MM.1S (cell line): ENCODE results near the gene GZMA.
"Not testable (repeated sequence)": the region's sequence is repeated elsewhere in the genome, so short reads cannot be mapped to it uniquely, and the experiment has no call there.

Experiments
- CTCF ChIP-seq: fragments of 300-600 bp; sonication (generic); IDR thresholded peaks from 2 replicates; pipeline ENCODE4 v1.5.1; 2016; ENCODE audit warnings: antibody characterized with exemption, low read length, mixed read lengths
- EZH2 ChIP-seq: fragments of 300-600 bp; sonication (generic); optimal IDR thresholded peaks from 2 replicates; pipeline ENCODE3; 2017; ENCODE audit warnings: low read depth, mild to moderate bottlenecking, antibody characterized with exemption, low read length, mixed read lengths
- EZH2phosphoT487 ChIP-seq: fragments of 300-600 bp; sonication (generic); IDR thresholded peaks from 2 replicates; pipeline ENCODE4 v1.6.1; 2018; ENCODE audit warnings: antibody characterized with exemption, low read length

- TF ChIP-seq CTCF, EZH2, EZH2phosphoT487: not testable (repeated sequence)
Observed at GRCh38 chr5:55091011-55091410, 11.4 kb upstream of the GZMA start.
